ENCODE measurements around the gene IL36G.

- TF ChIP-seq DNMT1 (IDR thresholded peaks at IDR 0.05): no peak
- TF ChIP-seq GTF3C2 (IDR thresholded peaks at IDR 0.05; ENCODE audit: borderline replicate concordance, extremely low read depth, insufficient read length): no peak
- no peak for TF ChIP-seq CREB1 (IDR thresholded peaks at IDR 0.05)
- no peak for TF ChIP-seq CREB1 (CRISPR knock-in tag; IDR thresholded peaks at IDR 0.05)
- no peak for TF ChIP-seq RBFOX2 (IDR thresholded peaks at IDR 0.05; ENCODE audit: low read depth, low read length)
- no peak for TF ChIP-seq RAD21 (CRISPR knock-in tag; conservative IDR thresholded peaks at IDR 0.05 in 1 of 2, IDR thresholded peaks at IDR 0.05 in 1 of 2)
- no peak for TF ChIP-seq CTCF (IDR thresholded peaks at IDR 0.05 in 2 of 3, conservative IDR thresholded peaks at IDR 0.05 in 1 of 3; ENCODE audit: insufficient read depth in 2 of 3, low read depth in 1 of 3, low read length in 3 of 3)
- no peak for TF ChIP-seq MAFK (IDR thresholded peaks at IDR 0.05; ENCODE audit: low read length)
- no peak for TF ChIP-seq ZNF253 (CRISPR knock-in tag; conservative IDR thresholded peaks at IDR 0.05)
- TF ChIP-seq HMGN3 (IDR thresholded peaks at IDR 0.05; ENCODE audit: borderline replicate concordance, extremely low read depth, insufficient read length, low read depth, low read length): no peak
- TF ChIP-seq MAX (CRISPR knock-in tag; IDR thresholded peaks at IDR 0.05): no peak
- no peak for TF ChIP-seq TAF7 (tag; IDR thresholded peaks at IDR 0.05)
Observed at GRCh38 chr2:113007250-113007649, 29.4 kb downstream of the IL36G start.

All from K562 (cell line).